Left renal pelvis (tissue), 4 donors: ENCODE results near the gene STAG1. TPM values are rescaled to one million over a fixed set of nuclear protein-coding genes. Genes with fewer than 3 reads are reported as not detected.
"Not testable (repeated sequence)": the region's sequence is repeated elsewhere in the genome, so short reads cannot be mapped to it uniquely, and the experiment has no call there.

ENCODE experiments used
- DNase-seq, 4 donors: peaks; one replicate each; pipeline ENCODE4 v3.0.0-alpha.2; 2013; ENCODE audit warnings: low read depth in 4 of 4, low spot score in 3 of 4
- polyA plus RNA-seq, 4 donors: library from polyadenylated mRNA; unstranded; fragments of 120-200 nt; gene quantifications; one replicate each; pipeline ENCODE4 v1.2.1, GENCODE V29; 2013; ENCODE audit not compliant: insufficient read length in 4 of 4

The STAG1 gene
- polyA plus RNA-seq = 10 to 100 TPM; 46.1 to 57.5 (median 51.8) TPM

GRCh38 chr3:136752172-136752421 is at the start of gene STAG1:
STAG1 (minus strand) TSS chr3:136752378; CDS start chr3:136630898, 121,480 bp downstream.
- DNase-seq = no peak

GRCh38 chr3:136801146-136801545 is 49.0 kb upstream of the STAG1 start:
- not testable (repeated sequence) for DNase-seq

DNA sequence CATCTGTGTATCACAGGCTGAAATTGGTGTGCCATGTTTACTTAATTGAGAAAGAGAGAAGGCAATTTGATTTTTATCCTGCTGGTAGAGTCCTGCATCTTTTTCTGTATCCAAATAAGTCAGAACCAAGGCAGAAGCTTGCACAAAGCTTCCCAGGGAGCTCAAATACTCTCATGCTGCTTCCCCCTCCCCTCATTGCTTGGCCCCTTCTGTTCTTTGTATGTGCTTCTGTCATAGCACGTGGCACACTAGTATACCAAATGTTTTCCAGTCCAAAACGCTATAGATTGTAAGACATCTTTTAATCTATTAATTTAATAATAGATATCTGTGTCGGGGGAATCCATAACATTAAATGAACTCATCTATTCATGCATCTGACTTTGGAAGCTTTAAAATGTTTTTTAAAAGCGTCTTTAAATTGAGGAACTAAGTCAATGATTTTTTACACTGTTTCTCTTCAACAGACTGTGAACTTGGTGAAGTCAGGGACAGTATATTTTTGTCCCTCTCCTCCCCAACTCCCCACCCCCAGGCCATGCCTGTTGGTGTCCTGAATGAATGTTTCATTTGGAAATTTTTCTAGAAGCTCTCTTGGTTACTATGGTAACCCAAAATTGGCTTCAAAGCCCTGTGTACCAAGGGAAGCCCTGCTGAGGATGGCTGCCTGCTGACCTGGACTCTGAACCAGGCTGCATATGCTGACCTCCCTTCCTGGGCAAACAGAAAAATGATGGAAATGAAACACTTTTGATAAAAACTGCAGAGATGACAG is 40.6 kb upstream of the STAG1 start:
- no peak for DNase-seq

- DNase-seq = no peak
Observed at GRCh38 chr3:136790786-136791185, 38.6 kb upstream of the STAG1 start.

GRCh38 chr3:136789976-136790375 is 37.8 kb upstream of the STAG1 start:
- DNase-seq = no peak

DNA sequence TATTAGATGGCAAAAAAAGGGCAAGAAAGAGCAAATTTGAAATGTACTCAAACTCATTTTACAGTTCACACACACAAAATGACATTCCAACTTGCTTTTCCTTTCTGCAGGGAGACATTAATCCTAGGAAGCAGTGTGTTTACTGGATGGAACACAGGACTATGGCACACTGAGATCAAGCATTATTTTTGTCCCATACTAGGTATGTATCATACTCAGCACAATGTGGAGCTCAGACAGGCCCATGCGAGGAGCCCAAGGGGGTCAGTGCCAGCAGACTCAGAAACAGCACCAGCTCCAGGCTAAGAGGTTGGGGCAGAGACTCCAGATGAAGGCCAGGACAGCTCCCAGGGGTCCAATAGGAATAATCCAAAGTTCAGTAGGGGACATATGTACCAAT is 36.0 kb upstream of the STAG1 start:
- no peak for DNase-seq

DNA sequence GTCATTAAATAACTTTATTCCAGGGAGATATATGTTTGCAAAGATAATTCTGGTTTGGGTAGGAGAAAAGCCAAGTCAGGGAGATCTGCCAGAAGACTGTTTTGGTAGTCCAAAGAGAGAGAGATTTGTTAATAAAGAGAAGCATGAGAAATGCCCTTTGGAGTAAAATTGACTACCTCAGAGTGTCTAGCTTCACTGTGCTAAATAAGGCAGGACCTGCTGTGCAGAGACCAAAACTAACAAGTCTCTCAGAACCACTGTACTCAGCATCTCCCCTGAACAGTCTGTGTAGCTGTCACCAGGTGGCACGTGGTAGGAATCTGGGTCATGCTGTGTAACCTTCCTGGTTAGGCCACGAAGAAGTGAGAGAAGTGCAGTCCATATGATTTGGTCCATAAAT is 35.2 kb upstream of the STAG1 start:
- no peak for DNase-seq

- no peak for DNase-seq
Observed at GRCh38 chr3:136783708-136784191, 31.6 kb upstream of the STAG1 start.

DNA sequence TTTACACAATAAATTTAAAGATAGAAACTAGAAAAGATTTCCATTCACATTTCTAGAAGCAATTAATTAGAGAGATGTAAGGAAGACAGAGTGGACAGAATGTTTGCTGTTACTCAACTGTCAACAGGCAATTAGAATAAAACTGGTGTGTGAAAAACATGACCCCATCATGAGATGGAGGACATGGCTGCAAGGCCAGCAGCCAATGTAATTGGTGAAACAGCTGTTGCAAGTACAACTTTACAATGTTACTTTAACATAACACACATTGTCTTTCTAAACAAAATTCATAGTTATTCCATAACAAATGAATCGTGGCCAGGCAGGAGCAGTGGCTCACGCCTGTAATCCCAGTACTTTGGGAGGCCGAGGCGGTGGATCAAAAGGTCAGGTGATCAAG is 28.6 kb upstream of the STAG1 start:
- DNase-seq = no peak

- no peak for DNase-seq
Observed at GRCh38 chr3:136778865-136779264, 26.7 kb upstream of the STAG1 start.

GRCh38 chr3:136772709-136773108 is 20.5 kb upstream of the STAG1 start:
- no peak for DNase-seq

DNA sequence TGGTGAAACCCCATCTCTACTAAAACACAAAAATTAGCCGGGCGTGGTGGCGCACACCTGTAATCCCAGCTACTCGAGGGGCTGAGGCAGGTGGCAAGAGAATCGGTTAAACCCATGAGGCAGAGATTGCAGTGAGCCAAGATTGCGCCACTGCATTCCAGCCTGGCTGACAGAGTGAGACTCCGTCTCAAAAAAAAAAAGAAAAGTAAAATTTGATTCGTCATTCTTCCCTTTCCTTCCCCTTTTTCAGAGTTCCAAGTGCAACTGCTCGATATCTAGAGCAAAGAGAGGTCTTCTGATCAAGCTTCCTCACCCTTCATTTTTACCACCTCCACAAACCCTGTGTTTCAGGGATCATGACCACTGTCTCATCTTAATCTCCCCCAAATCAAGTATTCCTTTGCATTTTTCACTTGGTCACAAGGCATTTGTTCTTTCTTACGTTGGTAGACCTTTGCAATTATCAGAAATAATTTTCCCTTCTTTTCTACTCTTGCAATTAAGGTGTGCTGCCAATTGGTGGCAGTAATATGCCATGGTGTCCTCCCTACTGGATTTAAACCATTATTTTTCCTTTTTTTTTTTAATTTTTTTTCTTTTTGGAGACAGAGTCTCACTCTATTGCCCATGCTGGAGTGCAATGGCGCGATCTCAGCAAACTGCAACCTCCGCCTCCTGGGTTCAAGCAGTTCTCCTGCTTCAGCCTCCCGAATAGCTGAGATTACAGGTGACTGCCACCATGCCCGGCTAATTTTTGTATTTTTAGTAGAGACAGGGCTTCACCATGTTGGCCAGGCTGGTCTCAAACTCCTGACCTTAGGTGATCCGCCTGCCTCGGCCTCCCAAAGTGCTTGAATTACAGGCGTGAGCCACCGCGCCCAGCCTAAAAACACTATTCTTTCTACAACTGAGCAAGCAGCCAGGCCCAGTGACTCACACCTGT is 6.3 kb upstream of the STAG1 start:
- DNase-seq = not testable (repeated sequence)

DNA sequence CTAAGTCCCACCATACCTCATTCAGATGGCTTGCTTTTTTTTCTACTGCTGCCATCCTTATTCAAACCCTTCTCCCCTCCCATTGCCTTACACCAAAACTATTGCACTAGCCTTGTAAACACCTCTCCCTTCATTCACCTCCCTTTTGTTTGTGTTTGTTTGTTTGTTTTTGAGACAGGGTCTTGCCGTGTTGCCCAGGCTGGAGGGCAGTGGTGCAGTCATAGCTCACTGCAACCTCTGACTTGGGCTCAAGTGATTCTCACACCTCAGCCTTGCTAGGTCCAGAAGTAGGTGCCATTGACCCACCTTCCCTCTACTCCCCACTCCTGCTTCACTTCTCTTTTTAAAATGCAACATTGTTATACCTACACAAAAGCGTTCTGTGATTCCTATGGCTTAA is 3.0 kb upstream of the STAG1 start:
- no peak for DNase-seq

- DNase-seq = no peak
Observed at GRCh38 chr3:136753326-136753939, 1.3 kb upstream of the STAG1 start.

GRCh38 chr3:136752422-136753325 is 496 bp upstream of the STAG1 start:
- DNase-seq = peak; percentile 97 to 99 (median 97)

- peak; percentile 64 to 66 (median 64) for DNase-seq
Observed at GRCh38 chr3:136751316-136752171, 634 bp downstream of the STAG1 start.

GRCh38 chr3:136750897-136751315 is 1.3 kb downstream of the STAG1 start:
- no peak for DNase-seq

DNA sequence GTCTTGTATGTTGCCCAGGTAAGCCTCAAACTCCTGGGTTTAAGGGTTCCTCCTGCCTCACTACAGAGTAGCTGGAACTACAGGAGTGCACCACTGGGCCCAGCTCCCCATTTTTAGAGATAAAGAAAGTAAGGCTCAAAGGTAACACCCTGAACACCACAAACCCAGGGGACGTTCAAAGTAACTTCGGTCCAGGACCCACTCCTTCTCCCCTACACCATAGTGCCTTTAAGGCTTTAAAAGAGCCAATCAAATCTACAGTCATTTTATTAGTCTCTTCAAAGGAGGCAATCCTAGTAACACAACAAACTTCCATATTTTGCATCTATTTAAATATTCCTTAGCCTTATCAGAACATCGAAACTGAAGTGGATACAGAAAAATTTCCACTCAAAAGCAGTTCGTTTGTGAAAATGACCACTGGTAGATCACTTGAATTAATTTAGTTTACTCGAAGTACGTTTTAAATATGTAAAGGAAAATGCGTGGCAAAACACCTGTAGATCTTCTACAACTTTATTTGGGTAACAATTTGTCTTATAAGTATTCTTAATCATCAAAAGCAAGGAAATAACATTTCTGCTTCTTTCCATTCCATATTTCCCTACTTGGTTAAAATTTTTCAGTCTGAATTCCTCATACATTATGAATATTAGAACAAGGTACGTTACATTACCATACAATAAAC is 1.8 kb downstream of the STAG1 start:
- peak in 1 of 4 donors; percentile 14 for DNase-seq

DNA sequence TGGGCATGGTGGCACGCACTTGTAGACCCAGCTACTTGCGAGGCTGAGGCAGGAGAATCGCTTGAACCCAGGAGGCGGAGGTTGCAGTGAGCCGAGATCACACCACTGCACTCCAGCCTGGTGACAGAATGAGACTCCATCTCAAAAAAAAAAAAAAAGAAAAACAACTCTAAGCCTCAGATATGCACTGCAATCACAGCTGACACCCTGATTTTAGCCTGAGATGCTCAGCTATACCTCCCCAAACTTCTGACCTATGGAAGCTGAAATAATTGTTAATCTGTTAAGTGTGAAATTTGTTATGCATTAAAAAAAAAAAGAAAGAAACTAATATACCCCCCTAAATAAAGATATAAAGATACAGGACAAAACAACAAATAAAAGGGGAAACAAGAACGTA is 2.6 kb downstream of the STAG1 start:
- DNase-seq = not testable (repeated sequence)
